Upper lobe of left lung (tissue), 6 donors: ENCODE results near the gene NOTCH1. TPM values are rescaled to one million over a fixed set of nuclear protein-coding genes. Genes with fewer than 3 reads are reported as not detected.

Experiments used
- ATAC-seq, 2 donors: fragments of 200-7000 bp; cut with Tn5 transposase; one replicate each; pipeline ENCODE4 v1.9.1; 2022; ENCODE audit warnings: mild to moderate bottlenecking in 2 of 2, moderate library complexity in 2 of 2; ENCODE audit not compliant: low FRiP score in 2 of 2
- DNase-seq, 2 donors: peaks; one replicate each; pipeline ENCODE4 v3.0.0-alpha.2; 2019 to 2020
- H3K27ac ChIP-seq, 4 donors: fragments of 200-600 bp; sonication (generic); one replicate each; pipeline ENCODE4 v1.5.1; 2016 to 2019
- H3K27me3 ChIP-seq, 4 donors: fragments of 200-600 bp; sonication (generic); one replicate each; pipeline ENCODE4 v1.5.1; 2017 to 2019
- H3K36me3 ChIP-seq, 4 donors: fragments of 200-600 bp; sonication (generic); one replicate each; pipeline ENCODE4 v1.5.1; 2016 to 2019
- H3K4me1 ChIP-seq, 4 donors: fragments of 200-600 bp; sonication (generic); one replicate each; pipeline ENCODE4 v1.5.1; 2018 to 2019
- H3K4me3 ChIP-seq, 4 donors: fragments of 200-600 bp; sonication (generic); one replicate each; pipeline ENCODE4 v1.5.1; 2017 to 2019; ENCODE audit warnings: mild to moderate bottlenecking in 2 of 4, moderate library complexity in 1 of 4
- H3K9me3 ChIP-seq, 4 donors: fragments of 200-600 bp; sonication (generic); one replicate each; pipeline ENCODE4 v1.5.1; 2018 to 2019
- EP300 ChIP-seq, 4 donors: sonication (generic); formaldehyde crosslinking; IDR thresholded peaks; one replicate each; pipeline ENCODE4 v1.5.1; 2017; ENCODE audit warnings: antibody characterized with exemption in 4 of 4, control low read depth in 2 of 4
- POLR2A ChIP-seq, 4 donors: fragments of 450-650 bp; IDR thresholded peaks; one replicate each; pipeline ENCODE4 v1.5.1; 2016 to 2017; ENCODE audit warnings: antibody characterized with exemption in 4 of 4, mild to moderate bottlenecking in 2 of 4
- POLR2AphosphoS5 ChIP-seq, 2 donors: sonication (generic); formaldehyde crosslinking; IDR thresholded peaks; one replicate each; pipeline ENCODE4 v1.5.1; 2017; ENCODE audit warnings: antibody characterized with exemption in 2 of 2
- WGBS, 2 donors: methylation state at CpG; one replicate each; pipeline ENCODE4 v1.1.5; 2017 to 2018; 5-methylcytosine and 5-hydroxymethylcytosine counted together
- total RNA-seq, 6 donors: library from RNA; depleted of rRNA in 4 of 6; stranded (reverse); fragments of >200 nt in 4 of 6; gene quantifications; one replicate each; pipeline versions ENCODE4 v1.1.0 to v1.2.1, GENCODE V29; 2016 to 2021
- TF ChIP-seq, protein P1 (sequence below), 6 experiments: fragments of 450-650 bp in 4 of 6; fragments of 200-600 bp in 2 of 6; sonication (generic) in 2 of 6; IDR thresholded peaks; one replicate each; pipeline ENCODE4 v1.5.1; 2016 to 2019; ENCODE audit warnings: antibody characterized with exemption in 6 of 6
- donor health status: DM: no; HTN: no; CAD: no; lungs with moderate emphysema.
- donor health status: DM: no; HTN: yes; CAD: no; lungs with severe emphysema.

Gene NOTCH1
- total RNA-seq, 6 donors from 2014 or later, result 49.6 to 175 (median 110) TPM

GRCh38 chr9:136455043-136456002 is 90.5 kb downstream of the NOTCH1 start:
- DNase-seq (peak in 1 of 2 donors; percentile 73), ATAC-seq (no peak)
- no peak overlapping the region for H3K4me3 ChIP-seq
- H3K27ac ChIP-seq, result no peak overlapping the region
- no peaks in the 10 kb centered on the region for H3K27me3 ChIP-seq
- TF ChIP-seq POLR2A (IDR thresholded peaks at IDR 0.05) (no peak), POLR2AphosphoS5 (IDR thresholded peaks at IDR 0.05) (no peak), EP300 (IDR thresholded peaks at IDR 0.05) (no peak)
- TF ChIP-seq, protein P1, sequence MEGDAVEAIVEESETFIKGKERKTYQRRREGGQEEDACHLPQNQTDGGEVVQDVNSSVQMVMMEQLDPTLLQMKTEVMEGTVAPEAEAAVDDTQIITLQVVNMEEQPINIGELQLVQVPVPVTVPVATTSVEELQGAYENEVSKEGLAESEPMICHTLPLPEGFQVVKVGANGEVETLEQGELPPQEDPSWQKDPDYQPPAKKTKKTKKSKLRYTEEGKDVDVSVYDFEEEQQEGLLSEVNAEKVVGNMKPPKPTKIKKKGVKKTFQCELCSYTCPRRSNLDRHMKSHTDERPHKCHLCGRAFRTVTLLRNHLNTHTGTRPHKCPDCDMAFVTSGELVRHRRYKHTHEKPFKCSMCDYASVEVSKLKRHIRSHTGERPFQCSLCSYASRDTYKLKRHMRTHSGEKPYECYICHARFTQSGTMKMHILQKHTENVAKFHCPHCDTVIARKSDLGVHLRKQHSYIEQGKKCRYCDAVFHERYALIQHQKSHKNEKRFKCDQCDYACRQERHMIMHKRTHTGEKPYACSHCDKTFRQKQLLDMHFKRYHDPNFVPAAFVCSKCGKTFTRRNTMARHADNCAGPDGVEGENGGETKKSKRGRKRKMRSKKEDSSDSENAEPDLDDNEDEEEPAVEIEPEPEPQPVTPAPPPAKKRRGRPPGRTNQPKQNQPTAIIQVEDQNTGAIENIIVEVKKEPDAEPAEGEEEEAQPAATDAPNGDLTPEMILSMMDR (IDR thresholded peaks at IDR 0.05), result no peak
- H3K4me1 ChIP-seq, result no peaks in the 10 kb centered on the region
- H3K36me3 ChIP-seq, result peaks cover 60 to 100% (median 89%) of the 10 kb centered on the region in 4 donors
- 92 to 93% methylated on average over 29 to 43 of the region's 43 CpGs for WGBS, 2 donors
- no peaks in the 10 kb centered on the region for H3K9me3 ChIP-seq

DNA sequence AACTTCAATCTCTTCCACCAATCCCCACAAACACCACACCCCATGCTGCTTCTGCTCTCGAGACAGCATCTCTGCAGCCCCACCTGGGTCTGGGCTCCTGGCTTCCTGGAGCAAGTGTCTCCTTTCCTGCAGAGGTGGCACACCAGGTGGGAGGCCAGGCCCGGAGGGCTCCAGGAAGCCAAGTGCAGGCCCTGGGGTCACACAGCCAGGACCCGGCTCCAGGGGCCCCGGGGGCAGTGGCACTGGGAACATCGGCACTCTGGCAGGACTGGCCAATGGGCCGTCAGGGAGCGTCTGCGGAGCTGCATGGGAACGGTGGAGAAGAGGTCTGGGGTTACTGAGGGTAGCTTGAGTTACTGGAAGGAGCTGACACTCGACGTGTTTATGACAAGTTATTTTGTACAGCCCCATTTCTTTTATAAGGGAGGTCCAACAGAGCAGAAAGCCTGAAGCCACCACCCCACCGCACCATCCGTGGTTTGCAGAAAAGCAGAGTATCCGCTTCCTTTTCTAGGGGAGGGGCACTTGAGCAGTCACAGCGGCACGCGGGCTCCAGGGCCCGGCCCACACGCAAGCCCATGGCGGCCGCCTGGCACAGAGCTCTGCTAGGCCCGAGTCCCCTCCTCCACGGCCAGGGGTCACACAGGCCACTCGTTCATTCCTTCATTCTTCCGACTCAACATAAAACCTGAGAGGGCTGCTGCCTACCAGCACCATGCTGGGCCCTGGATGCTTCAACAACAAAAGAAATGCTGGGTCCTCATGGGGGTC is 91.6 kb downstream of the NOTCH1 start:
- Histone ChIP-seq H3K4me1 (no peaks in the 10 kb centered on the region), H3K36me3 (peaks cover 59 to 100% (median 89%) of the 10 kb centered on the region in 4 donors), H3K9me3 (no peaks in the 10 kb centered on the region), H3K27me3 (no peaks in the 10 kb centered on the region), H3K4me3 (no peak overlapping the region), H3K27ac (no peak overlapping the region)
- TF ChIP-seq, protein P1 (IDR thresholded peaks at IDR 0.05), result no peak
- TF ChIP-seq EP300 (IDR thresholded peaks at IDR 0.05) (no peak), POLR2A (IDR thresholded peaks at IDR 0.05) (no peak), POLR2AphosphoS5 (IDR thresholded peaks at IDR 0.05) (no peak)
- ATAC-seq, result peak in 1 of 2 donors; percentile 6
- no peak for DNase-seq
- WGBS, 2 donors, result 86 to 94% methylated on average over 24 to 25 of the region's 25 CpGs

DNA sequence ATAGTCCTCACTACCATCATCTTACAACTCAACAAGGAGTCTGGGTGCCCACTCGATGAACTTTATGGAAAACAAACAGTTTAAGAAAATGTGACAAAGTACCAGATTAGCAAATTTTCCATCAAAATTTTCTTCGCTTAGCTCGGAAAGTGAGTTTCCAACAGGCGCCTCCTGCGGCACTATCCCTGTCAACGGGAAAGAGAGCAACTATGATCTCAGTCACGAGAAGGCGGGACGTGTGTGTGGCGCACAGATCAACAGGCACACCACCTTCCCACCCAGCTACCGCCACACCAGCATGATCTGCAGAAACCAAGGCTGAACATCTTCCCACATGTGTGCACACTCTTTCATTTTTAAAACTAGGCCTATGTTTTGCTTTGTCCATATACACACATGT is 92.5 kb downstream of the NOTCH1 start:
- Histone ChIP-seq H3K4me1 (no peaks in the 10 kb centered on the region), H3K9me3 (no peaks in the 10 kb centered on the region), H3K27ac (no peak overlapping the region), H3K36me3 (peaks cover 51 to 100% (median 87%) of the 10 kb centered on the region in 4 donors), H3K4me3 (no peak overlapping the region), H3K27me3 (no peaks in the 10 kb centered on the region)
- 92 to 94% methylated on average over 11 of the region's 11 CpGs for WGBS, 2 donors
- TF ChIP-seq POLR2A (IDR thresholded peaks at IDR 0.05) (no peak), POLR2AphosphoS5 (IDR thresholded peaks at IDR 0.05) (no peak), EP300 (IDR thresholded peaks at IDR 0.05) (no peak)
- TF ChIP-seq, protein P1 (IDR thresholded peaks at IDR 0.05), result no peak
- ATAC-seq, result no peak
- DNase-seq, result no peak

GRCh38 chr9:136451221-136451877 is 94.5 kb downstream of the NOTCH1 start:
- Histone ChIP-seq H3K36me3 (peaks cover 46 to 100% (median 88%) of the 10 kb centered on the region in 4 donors), H3K4me3 (no peak overlapping the region), H3K9me3 (no peaks in the 10 kb centered on the region), H3K27ac (no peak overlapping the region), H3K27me3 (no peaks in the 10 kb centered on the region), H3K4me1 (no peaks in the 10 kb centered on the region)
- ATAC-seq (no peak), DNase-seq (no peak)
- no peak for TF ChIP-seq POLR2AphosphoS5 (IDR thresholded peaks at IDR 0.05)
- TF ChIP-seq, protein P1 (IDR thresholded peaks at IDR 0.05), result no peak
- TF ChIP-seq EP300 (IDR thresholded peaks at IDR 0.05), result no peak
- no peak for TF ChIP-seq POLR2A (IDR thresholded peaks at IDR 0.05)
- 94 to 95% methylated on average over 26 of the region's 26 CpGs for WGBS, 2 donors
